GM18517 (cell line): ENCODE results near the gene SYNRG.

Experiments
- ATAC-seq: cut with Tn5 transposase; IDR thresholded peaks from one replicate; pipeline ENCODE4 v1.9.1; 2021; ENCODE audit warnings: mild to moderate bottlenecking, moderate library complexity; ENCODE audit not compliant: unreplicated experiment

Gene SYNRG

GRCh38 chr17:37502009-37502936 lies 106.9 kb downstream of the SYNRG start:
- no peak for ATAC-seq

- ATAC-seq, result no peak
Observed at GRCh38 chr17:37500378-37500777, 108.8 kb downstream of the SYNRG start.

- no peak for ATAC-seq
Observed at GRCh38 chr17:37494971-37495370, 114.2 kb downstream of the SYNRG start.

GRCh38 chr17:37494401-37494831 lies 114.8 kb downstream of the SYNRG start:
- ATAC-seq, result no peak

- no peak for ATAC-seq
Observed at GRCh38 chr17:37493249-37494027, 115.8 kb downstream of the SYNRG start.

- ATAC-seq, result no peak
Observed at GRCh38 chr17:37492167-37492566, 117.1 kb downstream of the SYNRG start.

GRCh38 chr17:37490638-37491614 lies 118.3 kb downstream of the SYNRG start:
- no peak for ATAC-seq

GRCh38 chr17:37490022-37490587 lies 119.1 kb downstream of the SYNRG start:
- ATAC-seq, result peak; percentile 50

GRCh38 chr17:37489197-37490001 lies 119.8 kb downstream of the SYNRG start, which contains the start of gene DUSP14:
TSS of gene DUSP14 (plus strand) at chr17:37489891. CDS start at chr17:37512273, 22,382 bp downstream.
- peak; percentile 57 for ATAC-seq

GRCh38 chr17:37488607-37489196 lies 120.5 kb downstream of the SYNRG start:
- no peak for ATAC-seq

GRCh38 chr17:37488009-37488604 lies 121.1 kb downstream of the SYNRG start:
- ATAC-seq, result no peak

GRCh38 chr17:37485938-37486570 lies 123.2 kb downstream of the SYNRG start:
- ATAC-seq, result no peak

GRCh38 chr17:37483311-37484039 lies 125.7 kb downstream of the SYNRG start:
- no peak for ATAC-seq

GRCh38 chr17:37481001-37481665 lies 128.1 kb downstream of the SYNRG start:
- no peak for ATAC-seq

GRCh38 chr17:37480427-37480826 lies 128.8 kb downstream of the SYNRG start:
- ATAC-seq, result no peak

- no peak for ATAC-seq
Observed at GRCh38 chr17:37479025-37479424, 130.2 kb downstream of the SYNRG start.

GRCh38 chr17:37478187-37478586 lies 131.0 kb downstream of the SYNRG start:
- no peak for ATAC-seq
